SIG-M5 (cell line): ENCODE measurements around the gene DNAJC4.
A peak's percentile ranks its signal among the peaks of the same experiment; 100 is the strongest.
"Not testable (repeated sequence)": the region's sequence is repeated elsewhere in the genome, so short reads cannot be mapped to it uniquely, and the experiment has no call there.

ENCODE experiments used
- DNase-seq: peaks from one replicate; lab custom pipeline; 2025; lab: John Stamatoyannopoulos, UW

The DNAJC4 gene

GRCh38 chr11:64245401-64245796 lies 15.1 kb downstream of the DNAJC4 start:
- no peak for DNase-seq

DNA sequence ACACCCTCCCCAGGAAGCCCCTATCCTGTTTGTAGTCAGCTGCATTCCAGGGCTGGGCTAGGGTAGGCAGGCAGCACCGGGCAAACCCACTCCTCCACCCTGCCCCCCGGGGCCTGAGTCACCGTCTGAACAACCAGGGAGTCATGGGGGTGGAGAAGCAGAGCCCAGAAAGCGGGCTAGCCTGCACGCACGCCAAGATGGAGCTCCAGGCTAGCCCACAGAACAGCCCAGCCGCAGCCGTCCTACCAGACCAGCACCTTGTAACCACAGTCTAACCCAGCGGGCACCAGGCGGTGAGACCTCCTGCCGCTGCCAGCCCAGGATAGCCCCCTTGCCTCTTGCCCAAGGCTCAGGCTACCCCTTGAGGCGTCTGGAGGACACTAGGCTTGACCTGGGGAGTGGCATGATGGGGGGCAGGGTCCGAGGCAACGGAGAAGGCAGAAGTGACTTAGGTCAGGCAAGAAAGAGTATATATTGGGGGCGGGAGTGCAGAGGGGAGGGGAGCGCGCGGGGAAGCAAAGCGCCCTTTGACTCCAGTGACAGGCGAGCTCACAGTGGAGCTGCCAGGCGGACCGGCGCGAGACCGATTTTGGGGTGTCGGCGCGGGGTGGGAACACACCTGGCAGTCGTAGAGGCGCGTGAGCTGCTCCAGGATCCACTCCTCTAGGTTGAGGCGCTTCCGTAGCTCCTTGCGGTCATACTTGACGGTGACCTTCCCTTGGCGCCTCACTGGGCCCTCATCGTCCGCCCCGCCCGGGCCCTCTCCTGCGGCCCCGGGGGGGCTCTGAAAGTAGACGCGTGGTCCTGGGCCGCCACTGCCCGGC lies 15.7 kb downstream of the DNAJC4 start:
- no peak for DNase-seq

- not testable (repeated sequence) for DNase-seq
These were observed 16.2 kb downstream of the DNAJC4 start for GRCh38 chr11:64246621-64246870.

DNA sequence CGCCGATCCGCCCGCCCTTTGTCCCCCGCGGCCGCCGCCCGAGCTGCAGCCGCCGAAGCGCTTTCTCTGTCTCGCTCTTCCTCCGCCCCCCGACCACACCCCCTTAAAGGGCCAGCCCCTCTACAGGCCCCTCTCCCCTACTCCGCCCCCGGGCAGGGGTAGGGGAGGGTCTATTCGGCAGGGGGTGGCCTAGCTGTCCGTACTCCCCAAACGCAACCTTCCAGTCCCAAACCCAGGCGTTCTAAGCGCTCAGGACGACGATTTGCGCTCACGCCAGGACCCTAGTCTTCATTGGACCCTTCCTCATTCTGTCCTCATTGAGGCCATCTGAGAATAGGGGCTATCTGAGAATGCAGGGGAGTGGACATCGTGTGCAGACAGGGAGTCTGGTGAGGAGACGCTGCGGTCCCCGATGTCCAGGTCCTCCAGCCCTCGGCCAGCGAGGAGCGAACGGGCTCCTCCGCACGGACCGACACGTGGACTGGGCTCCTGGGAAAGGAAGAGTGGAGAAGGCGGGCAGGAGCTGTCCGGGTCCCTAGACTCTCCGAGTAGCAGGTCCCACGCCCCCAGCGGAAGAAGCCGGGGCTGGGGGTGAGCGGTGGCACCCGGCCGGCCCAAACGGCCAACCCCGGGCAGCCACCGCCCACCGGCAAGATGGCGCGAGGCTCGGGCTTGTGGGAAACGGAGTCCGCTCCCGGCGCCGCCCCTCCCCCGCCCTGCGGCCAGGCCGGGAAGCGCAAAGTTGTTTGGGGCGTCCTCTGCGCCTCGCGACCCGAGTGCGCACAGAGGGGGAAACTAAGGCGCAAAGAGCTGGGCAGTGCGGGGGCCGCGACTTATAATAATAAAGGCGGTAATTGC lies 16.8 kb downstream of the DNAJC4 start, which contains the start of gene PPP1R14B:
PPP1R14B (minus strand) TSS at position 73 of the 858 bp plus-strand sequence. CDS start 270 bp downstream, outside the sequence.
- DNase-seq: peak; percentile 23

GRCh38 chr11:64247729-64248531 lies 17.6 kb downstream of the DNAJC4 start:
- DNase-seq: no peak

DNA sequence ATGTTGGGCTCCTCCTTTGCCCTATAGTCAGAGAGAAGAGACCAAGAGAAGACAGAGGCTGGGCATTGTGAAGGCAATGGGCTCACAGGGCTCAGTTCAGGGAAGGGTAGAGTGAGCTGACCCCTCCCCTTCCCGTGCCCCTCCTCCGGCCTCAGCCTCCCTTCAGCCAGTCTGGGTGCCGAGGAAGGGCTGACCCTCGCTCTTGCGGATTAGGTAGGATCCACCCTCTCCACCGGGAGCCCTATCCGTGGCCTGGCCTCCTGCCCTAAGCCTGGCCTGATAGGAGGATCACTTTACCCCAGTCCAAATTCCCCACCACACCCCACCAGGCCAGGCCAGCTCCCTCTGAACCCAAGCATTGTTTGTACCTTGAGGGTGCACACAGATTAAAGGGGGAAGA lies 18.2 kb downstream of the DNAJC4 start:
- no peak for DNase-seq

GRCh38 chr11:64249038-64249437 lies 18.7 kb downstream of the DNAJC4 start:
- DNase-seq: no peak

GRCh38 chr11:64249563-64250414 lies 19.4 kb downstream of the DNAJC4 start:
- no peak for DNase-seq

GRCh38 chr11:64250415-64251015 lies 20.2 kb downstream of the DNAJC4 start:
- no peak for DNase-seq

DNA sequence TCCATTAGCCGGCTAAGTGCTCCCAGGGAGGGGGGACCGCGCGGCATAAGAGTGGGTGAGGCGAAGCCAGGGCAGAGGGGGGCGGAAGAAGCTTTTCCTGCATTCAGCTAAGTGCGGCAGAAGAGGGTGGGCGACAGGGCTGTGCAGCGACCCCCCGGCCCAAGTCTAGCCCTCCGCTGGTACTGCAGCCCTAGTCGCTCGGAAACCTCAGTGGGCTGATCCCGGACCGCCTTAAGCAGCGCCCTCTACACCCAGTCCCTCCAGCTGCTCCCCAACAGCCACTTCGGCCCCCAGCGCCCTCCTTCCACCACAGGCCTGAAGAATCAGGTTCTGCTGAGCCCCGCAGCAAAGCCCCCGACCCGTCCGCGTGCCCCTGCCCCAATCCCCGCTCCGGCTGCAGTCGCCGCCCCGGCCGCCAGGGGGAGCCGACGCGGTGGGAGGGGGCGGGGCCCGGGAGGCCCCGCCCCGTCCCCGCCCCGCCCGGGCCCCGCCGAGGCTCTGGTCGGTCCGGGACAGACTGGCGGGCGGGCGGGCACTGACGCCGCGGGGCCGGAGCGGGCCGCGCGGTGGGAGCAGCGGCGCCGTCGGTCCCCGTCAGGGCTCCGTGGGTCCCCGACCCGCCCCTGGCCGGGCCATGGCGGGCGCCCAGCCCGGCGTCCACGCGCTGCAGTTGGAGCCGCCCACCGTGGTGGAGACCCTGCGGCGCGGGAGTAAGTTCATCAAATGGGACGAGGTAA lies 20.8 kb downstream of the DNAJC4 start, which contains the start of gene PLCB3:
PLCB3 (plus strand) TSS at position 515 of the 737 bp plus-strand sequence; CDS start at position 635, 120 bp downstream.
- no peak for DNase-seq

DNA sequence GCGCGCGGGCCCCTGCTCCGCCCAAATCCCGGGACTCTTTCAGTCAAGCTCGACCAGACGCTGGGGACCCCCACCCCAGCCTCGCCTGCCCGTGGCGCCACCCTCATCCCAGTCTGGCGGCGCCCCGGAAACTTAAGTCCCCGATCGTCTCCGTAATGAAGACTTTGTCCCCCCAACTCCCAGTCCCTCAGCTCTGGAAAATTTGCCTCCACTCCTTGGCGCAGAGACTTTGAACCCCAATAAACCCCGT lies 21.3 kb downstream of the DNAJC4 start:
- no peak for DNase-seq

GRCh38 chr11:64252003-64252872 lies 21.9 kb downstream of the DNAJC4 start:
- no peak for DNase-seq

- no peak for DNase-seq
These were observed 22.7 kb downstream of the DNAJC4 start for GRCh38 chr11:64253043-64253442.

- DNase-seq: no peak
These were observed 23.1 kb downstream of the DNAJC4 start for GRCh38 chr11:64253481-64253880.

- no peak for DNase-seq
These were observed 24.0 kb downstream of the DNAJC4 start for GRCh38 chr11:64254326-64254725.

DNA sequence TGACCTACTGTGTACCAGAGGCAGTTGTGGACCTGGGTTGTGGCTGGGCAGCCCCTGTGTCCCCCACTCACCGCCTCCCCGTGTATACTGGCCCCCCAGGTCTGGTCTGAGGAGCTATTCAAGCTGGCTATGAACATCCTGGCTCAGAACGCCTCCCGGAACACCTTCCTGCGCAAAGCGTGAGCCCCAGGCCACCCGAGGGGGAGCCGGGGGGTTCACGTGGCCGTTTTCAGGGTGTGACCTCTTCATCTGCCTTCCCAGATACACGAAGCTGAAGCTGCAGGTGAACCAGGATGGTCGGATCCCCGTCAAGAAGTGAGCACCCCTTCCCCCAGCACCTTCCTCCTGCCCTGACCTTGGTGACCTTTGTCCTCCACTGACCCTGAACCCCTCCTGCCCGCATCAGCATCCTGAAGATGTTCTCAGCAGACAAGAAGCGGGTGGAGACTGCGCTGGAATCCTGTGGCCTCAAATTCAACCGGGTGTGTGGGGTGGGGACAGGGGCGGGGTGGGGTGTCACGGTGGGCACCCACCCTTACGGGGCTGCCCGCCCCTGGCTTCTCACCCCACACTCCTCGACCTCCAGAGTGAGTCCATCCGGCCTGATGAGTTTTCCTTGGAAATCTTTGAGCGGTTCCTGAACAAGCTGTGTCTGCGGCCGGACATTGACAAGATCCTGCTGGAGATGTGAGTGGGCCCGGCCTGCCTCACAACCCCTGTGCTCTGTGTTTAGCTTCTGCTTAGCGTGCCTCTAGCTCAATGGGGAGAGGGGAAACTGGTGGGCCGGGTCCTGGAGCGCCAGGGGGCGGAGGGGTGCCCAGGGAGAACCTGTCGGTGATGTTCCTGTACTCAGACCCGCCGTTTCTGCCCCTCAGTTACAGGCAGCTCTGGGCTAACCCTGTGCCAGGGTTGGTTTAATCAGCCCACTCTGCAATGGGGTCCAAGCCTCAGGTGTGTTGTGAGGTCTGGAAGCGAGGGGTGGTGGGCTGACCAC lies 25.1 kb downstream of the DNAJC4 start:
- DNase-seq: no peak

DNA sequence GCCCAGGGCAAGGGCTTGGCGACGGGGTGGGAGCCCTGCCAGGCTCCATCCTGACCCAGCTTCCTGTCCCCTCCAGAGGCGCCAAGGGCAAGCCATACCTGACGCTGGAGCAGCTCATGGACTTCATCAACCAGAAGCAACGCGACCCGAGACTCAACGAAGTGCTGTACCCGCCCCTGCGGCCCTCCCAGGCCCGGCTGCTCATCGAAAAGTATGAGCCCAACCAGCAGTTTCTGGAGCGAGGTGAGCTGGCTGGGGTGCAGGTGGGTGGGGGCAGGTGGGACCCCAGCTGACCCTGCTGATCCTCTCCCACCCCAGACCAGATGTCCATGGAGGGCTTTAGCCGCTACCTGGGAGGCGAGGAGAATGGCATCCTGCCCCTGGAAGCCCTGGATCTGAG lies 26.0 kb downstream of the DNAJC4 start:
- no peak for DNase-seq

DNA sequence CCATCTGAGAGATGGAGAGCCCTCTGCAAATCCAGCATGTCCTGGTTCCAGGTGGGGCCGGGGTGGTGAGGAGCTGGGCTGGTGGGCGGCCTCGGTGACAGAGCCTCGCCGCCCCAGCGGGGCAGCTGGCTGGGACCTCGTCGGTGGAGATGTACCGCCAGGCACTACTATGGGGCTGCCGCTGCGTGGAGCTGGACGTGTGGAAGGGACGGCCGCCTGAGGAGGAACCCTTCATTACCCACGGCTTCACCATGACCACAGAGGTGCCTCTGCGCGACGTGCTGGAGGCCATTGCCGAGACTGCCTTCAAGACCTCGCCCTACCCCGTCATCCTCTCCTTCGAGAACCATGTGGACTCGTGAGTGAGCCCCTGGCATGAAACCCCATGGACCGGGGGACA lies 28.0 kb downstream of the DNAJC4 start:
- no peak for DNase-seq
